Measurements from ENCODE around the gene NTS. TPM values are rescaled to one million over a fixed set of nuclear protein-coding genes. Genes with fewer than 3 reads are reported as not detected.

The NTS gene
- total and polyA plus RNA-seq, 10 of the 15 experiments (the other 5 are each of a cell fraction or from before 2014, with no cell fraction given): 0.05 to 0.11 TPM; not detected in 8

DNA sequence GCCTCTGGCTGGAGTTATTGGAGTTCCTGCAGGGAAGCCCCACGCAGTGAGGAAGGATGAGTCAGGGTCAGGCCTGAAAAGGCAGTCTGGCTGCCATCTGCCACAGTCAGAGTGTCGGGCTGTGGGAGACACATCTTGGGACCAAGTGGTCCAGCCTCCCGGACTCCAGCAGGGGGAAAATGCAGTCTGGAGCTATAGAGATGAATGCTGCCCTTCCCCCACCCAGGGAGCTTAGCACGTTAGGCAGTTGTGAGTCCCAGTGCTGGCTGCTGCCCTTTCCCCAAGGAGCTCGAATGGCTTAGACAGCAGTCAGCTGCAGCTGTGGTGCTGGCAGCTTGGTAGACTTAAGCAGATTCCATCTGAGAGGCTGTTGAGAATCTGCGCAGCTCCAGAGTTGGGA lies 8.2 kb upstream of the NTS start:
- Histone ChIP-seq H2AFZ (ENCODE audit: control insufficient read depth, low read depth, low read length) (no peak overlapping the region), H3K4me3 (no peak overlapping the region), H3K4me2 (ENCODE audit: control insufficient read depth, insufficient read depth) (no peak overlapping the region), H3K9ac (ENCODE audit: control insufficient read depth, insufficient read depth, low read length) (no peak overlapping the region), H3K79me2 (ENCODE audit: control insufficient read depth, insufficient read depth, low read length) (no peaks in the 10 kb centered on the region), H4K20me1 (ENCODE audit: control insufficient read depth, insufficient read depth) (no peaks in the 10 kb centered on the region), H3K4me1 (ENCODE audit: control insufficient read depth, insufficient read depth, low read length) (no peaks in the 10 kb centered on the region), H3K36me3 (ENCODE audit: control insufficient read depth in 2 of 2, insufficient read depth in 2 of 2, low read length in 1 of 2) (no peaks in the 10 kb centered on the region), H3K27me3 (replicated peaks in 1 of 2; ENCODE audit: control insufficient read depth in 2 of 2, insufficient read depth in 2 of 2, low read length in 1 of 2) (no peaks in the 10 kb centered on the region), H3K27ac (ENCODE audit: control insufficient read depth, insufficient read depth) (no peak overlapping the region), H3K9me3 (replicated peaks; ENCODE audit: control insufficient read depth, insufficient read depth, low read length) (no peaks in the 10 kb centered on the region)
- TF ChIP-seq, protein P1, sequence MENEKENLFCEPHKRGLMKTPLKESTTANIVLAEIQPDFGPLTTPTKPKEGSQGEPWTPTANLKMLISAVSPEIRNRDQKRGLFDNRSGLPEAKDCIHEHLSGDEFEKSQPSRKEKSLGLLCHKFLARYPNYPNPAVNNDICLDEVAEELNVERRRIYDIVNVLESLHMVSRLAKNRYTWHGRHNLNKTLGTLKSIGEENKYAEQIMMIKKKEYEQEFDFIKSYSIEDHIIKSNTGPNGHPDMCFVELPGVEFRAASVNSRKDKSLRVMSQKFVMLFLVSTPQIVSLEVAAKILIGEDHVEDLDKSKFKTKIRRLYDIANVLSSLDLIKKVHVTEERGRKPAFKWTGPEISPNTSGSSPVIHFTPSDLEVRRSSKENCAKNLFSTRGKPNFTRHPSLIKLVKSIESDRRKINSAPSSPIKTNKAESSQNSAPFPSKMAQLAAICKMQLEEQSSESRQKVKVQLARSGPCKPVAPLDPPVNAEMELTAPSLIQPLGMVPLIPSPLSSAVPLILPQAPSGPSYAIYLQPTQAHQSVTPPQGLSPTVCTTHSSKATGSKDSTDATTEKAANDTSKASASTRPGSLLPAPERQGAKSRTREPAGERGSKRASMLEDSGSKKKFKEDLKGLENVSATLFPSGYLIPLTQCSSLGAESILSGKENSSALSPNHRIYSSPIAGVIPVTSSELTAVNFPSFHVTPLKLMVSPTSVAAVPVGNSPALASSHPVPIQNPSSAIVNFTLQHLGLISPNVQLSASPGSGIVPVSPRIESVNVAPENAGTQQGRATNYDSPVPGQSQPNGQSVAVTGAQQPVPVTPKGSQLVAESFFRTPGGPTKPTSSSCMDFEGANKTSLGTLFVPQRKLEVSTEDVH (IDR thresholded peaks at IDR 0.05; ENCODE audit: low read depth, partially characterized antibody): no peak
- TF ChIP-seq, protein P2, sequence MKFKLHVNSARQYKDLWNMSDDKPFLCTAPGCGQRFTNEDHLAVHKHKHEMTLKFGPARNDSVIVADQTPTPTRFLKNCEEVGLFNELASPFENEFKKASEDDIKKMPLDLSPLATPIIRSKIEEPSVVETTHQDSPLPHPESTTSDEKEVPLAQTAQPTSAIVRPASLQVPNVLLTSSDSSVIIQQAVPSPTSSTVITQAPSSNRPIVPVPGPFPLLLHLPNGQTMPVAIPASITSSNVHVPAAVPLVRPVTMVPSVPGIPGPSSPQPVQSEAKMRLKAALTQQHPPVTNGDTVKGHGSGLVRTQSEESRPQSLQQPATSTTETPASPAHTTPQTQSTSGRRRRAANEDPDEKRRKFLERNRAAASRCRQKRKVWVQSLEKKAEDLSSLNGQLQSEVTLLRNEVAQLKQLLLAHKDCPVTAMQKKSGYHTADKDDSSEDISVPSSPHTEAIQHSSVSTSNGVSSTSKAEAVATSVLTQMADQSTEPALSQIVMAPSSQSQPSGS (IDR thresholded peaks at IDR 0.05; ENCODE audit: low read length): no peak
- TF ChIP-seq BACH1 (IDR thresholded peaks at IDR 0.05; ENCODE audit: borderline replicate concordance): no peak
- TF ChIP-seq TBL1XR1 (IDR thresholded peaks at IDR 0.05; ENCODE audit: low read depth, low read length): no peak
- no peak for TF ChIP-seq RFX5 (IDR thresholded peaks at IDR 0.05; ENCODE audit: low read depth, low read length)
- TF ChIP-seq, protein P3, sequence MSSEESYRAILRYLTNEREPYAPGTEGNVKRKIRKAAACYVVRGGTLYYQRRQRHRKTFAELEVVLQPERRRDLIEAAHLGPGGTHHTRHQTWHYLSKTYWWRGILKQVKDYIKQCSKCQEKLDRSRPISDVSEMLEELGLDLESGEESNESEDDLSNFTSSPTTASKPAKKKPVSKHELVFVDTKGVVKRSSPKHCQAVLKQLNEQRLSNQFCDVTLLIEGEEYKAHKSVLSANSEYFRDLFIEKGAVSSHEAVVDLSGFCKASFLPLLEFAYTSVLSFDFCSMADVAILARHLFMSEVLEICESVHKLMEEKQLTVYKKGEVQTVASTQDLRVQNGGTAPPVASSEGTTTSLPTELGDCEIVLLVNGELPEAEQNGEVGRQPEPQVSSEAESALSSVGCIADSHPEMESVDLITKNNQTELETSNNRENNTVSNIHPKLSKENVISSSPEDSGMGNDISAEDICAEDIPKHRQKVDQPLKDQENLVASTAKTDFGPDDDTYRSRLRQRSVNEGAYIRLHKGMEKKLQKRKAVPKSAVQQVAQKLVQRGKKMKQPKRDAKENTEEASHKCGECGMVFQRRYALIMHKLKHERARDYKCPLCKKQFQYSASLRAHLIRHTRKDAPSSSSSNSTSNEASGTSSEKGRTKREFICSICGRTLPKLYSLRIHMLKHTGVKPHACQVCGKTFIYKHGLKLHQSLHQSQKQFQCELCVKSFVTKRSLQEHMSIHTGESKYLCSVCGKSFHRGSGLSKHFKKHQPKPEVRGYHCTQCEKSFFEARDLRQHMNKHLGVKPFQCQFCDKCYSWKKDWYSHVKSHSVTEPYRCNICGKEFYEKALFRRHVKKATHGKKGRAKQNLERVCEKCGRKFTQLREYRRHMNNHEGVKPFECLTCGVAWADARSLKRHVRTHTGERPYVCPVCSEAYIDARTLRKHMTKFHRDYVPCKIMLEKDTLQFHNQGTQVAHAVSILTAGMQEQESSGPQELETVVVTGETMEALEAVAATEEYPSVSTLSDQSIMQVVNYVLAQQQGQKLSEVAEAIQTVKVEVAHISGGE (CRISPR knock-in tag; IDR thresholded peaks at IDR 0.05): no peak
- TF ChIP-seq, protein P4, sequence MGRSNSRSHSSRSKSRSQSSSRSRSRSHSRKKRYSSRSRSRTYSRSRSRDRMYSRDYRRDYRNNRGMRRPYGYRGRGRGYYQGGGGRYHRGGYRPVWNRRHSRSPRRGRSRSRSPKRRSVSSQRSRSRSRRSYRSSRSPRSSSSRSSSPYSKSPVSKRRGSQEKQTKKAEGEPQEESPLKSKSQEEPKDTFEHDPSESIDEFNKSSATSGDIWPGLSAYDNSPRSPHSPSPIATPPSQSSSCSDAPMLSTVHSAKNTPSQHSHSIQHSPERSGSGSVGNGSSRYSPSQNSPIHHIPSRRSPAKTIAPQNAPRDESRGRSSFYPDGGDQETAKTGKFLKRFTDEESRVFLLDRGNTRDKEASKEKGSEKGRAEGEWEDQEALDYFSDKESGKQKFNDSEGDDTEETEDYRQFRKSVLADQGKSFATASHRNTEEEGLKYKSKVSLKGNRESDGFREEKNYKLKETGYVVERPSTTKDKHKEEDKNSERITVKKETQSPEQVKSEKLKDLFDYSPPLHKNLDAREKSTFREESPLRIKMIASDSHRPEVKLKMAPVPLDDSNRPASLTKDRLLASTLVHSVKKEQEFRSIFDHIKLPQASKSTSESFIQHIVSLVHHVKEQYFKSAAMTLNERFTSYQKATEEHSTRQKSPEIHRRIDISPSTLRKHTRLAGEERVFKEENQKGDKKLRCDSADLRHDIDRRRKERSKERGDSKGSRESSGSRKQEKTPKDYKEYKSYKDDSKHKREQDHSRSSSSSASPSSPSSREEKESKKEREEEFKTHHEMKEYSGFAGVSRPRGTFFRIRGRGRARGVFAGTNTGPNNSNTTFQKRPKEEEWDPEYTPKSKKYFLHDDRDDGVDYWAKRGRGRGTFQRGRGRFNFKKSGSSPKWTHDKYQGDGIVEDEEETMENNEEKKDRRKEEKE (IDR thresholded peaks at IDR 0.05): no peak
- no peak for DNase-seq (ENCODE audit: low read depth, low spot score)
- ChIA-PET CTCF (interaction anchor here (0.9 to 9.3 kb wide), 12 partner anchors 10 to 441 kb away, joined by 3 to 86 read pairs (median 8); no protein-coding TSS in a partner anchor), SMC1A (ENCODE audit: uncharacterized antibody, unreplicated experiment) (interaction anchor here (0.8 to 7.3 kb wide), 5 partner anchors 290 to 441 kb away, joined by 3 to 40 read pairs (median 22); no protein-coding TSS in a partner anchor), RAD21 (ENCODE audit: unreplicated experiment) (interaction anchor here (1.2 to 3.8 kb wide), 6 partner anchors 51 to 441 kb away, joined by 3 to 30 read pairs (median 19); no protein-coding TSS in a partner anchor), POLR2A (no interaction called here)
- no peak for ATAC-seq
- BruUV-seq (replicated peaks): no TSS peak
- intact Hi-C loops (cut with micrococcal nuclease; ENCODE audit: unreplicated experiment): no loop called here
- 23% methylated on average over 6 of the region's 6 CpGs for WGBS (ENCODE audit: insufficient coverage, insufficient replicate concordance, low lambda C conversion rate, missing lambda C conversion rate)
- in situ Hi-C loops (cut with MboI): loop anchor here (5.0 kb wide), 2 partner anchors 289 to 399 kb away; no protein-coding TSS in a partner anchor
- no peak for FAIRE-seq

Measured in GM12878 (cell line).